ENCODE data around the gene COIL.

GRCh38 chr17:56894859-56895455 lies 65.9 kb downstream of the COIL start:
- no peak for TF ChIP-seq RAD21 (IDR thresholded peaks at IDR 0.05)
- no peak for TF ChIP-seq CTCF (IDR thresholded peaks at IDR 0.05; ENCODE audit: low read depth, low read length, missing input control)
- no peak for TF ChIP-seq ATF3 (IDR thresholded peaks at IDR 0.05)
- peak in 1 of 2 donors; percentile 55 for TF ChIP-seq RXRA (IDR thresholded peaks at IDR 0.05)
- no peak for TF ChIP-seq ZBTB33 (IDR thresholded peaks at IDR 0.05)
- TF ChIP-seq HNF4A (conservative IDR thresholded peaks at IDR 0.05) = peak in 1 of 2 donors; percentile 22
